GM10248 (cell line): ENCODE data around the gene GPR108.

Experiments
- CTCF ChIA-PET: fragments of 300-600 bp; sonication (Branson Sonifier 250); formaldehyde crosslinking; extraction: SDS; loops from one replicate; lab custom pipeline; 2021; ENCODE audit warnings: antibody characterized with exemption; lab: Yijun Ruan, JAX
- POLR2A ChIA-PET: fragments of 350-650 bp; sonication (Branson Sonifier 250); formaldehyde crosslinking; extraction: SDS; loops from one replicate; lab custom pipeline; 2020; ENCODE audit warnings: antibody characterized with exemption; lab: Yijun Ruan, JAX
- DNase-seq: peaks from one replicate; pipeline ENCODE4 v3.0.0; 2012; ENCODE audit errors: extremely low spot score
- CTCF ChIP-seq: IDR thresholded peaks from 2 replicates; pipeline ENCODE4 v1.5.1; 2012; ENCODE audit warnings: mild to moderate bottlenecking, low read depth; ENCODE audit errors: extremely low read depth, missing control alignments, control extremely low read depth

The GPR108 gene

GRCh38 chr19:6730941-6731670 lies 6.3 kb downstream of the GPR108 start:
- CTCF ChIA-PET: interaction anchor here (1.5 kb wide), 1 partner anchor 100 kb away, joined by 3 read pairs; no protein-coding TSS in a partner anchor
- POLR2A ChIA-PET: interaction anchor here (0.6 kb wide), 1 partner anchor 125 kb away, joined by 6 read pairs; no protein-coding TSS in a partner anchor
- DNase-seq: no peak
- no peak for TF ChIP-seq CTCF

GRCh38 chr19:6730153-6730804 lies 7.1 kb downstream of the GPR108 start:
- POLR2A ChIA-PET: interaction anchor here (0.6 kb wide), 2 partner anchors 91 to 124 kb away, joined by 3 to 6 read pairs; no protein-coding TSS in a partner anchor
- no peak for DNase-seq

GRCh38 chr19:6729573-6730152 lies 7.7 kb downstream of the GPR108 start:
- CTCF ChIA-PET: interaction anchor here (1.0 to 2.2 kb wide), 3 partner anchors 9 to 133 kb away, joined by 3 to 13 read pairs (median 3); no protein-coding TSS in a partner anchor
- TF ChIP-seq CTCF: no peak
- POLR2A ChIA-PET: interaction anchor here (0.6 kb wide), 2 partner anchors 21 to 91 kb away, joined by 3 to 13 read pairs; no protein-coding TSS in a partner anchor
- no peak for DNase-seq

More at GRCh38 chr19:6730153-6730804, 7.1 kb downstream of the GPR108 start:
- no peak for TF ChIP-seq CTCF
- CTCF ChIA-PET: interaction anchor here (1.5 to 2.2 kb wide), 2 partner anchors 99 to 132 kb away, joined by 3 to 13 read pairs; no protein-coding TSS in a partner anchor

GRCh38 chr19:6728346-6728745 lies 9.0 kb downstream of the GPR108 start:
- DNase-seq: peak; percentile 64
- POLR2A ChIA-PET: no interaction called here
- CTCF ChIA-PET: interaction anchor here (1.4 to 2.2 kb wide), 2 partner anchors 97 to 134 kb away, joined by 5 to 13 read pairs; no protein-coding TSS in a partner anchor
- TF ChIP-seq CTCF: no peak

GRCh38 chr19:6725513-6726231 lies 11.7 kb downstream of the GPR108 start:
- no peak for TF ChIP-seq CTCF
- ChIA-PET CTCF (interaction anchor here (2.1 to 2.6 kb wide), 2 partner anchors 12 to 138 kb away, joined by 8 to 11 read pairs; partner anchors contain the start of gene GPR108), POLR2A (interaction anchor here (0.5 kb wide), 1 partner anchor 44 kb away, joined by 7 read pairs; no protein-coding TSS in a partner anchor)
- no peak for DNase-seq
